ENCODE measurements around the gene ANKLE2. TPM values are rescaled to one million over a fixed set of nuclear protein-coding genes. Genes with fewer than 3 reads are reported as not detected.
"Not testable (repeated sequence)": the region's sequence is repeated elsewhere in the genome, so short reads cannot be mapped to it uniquely, and the experiment has no call there.

The ANKLE2 gene
- 39.1 and 39.4 TPM in 2 replicates for total RNA-seq (2014; rRNA removed; shearing (Covaris generic))
- 133 and 172 TPM in 2 replicates for polyA plus RNA-seq (2014; cell fraction: nucleus; rRNA removed)

DNA sequence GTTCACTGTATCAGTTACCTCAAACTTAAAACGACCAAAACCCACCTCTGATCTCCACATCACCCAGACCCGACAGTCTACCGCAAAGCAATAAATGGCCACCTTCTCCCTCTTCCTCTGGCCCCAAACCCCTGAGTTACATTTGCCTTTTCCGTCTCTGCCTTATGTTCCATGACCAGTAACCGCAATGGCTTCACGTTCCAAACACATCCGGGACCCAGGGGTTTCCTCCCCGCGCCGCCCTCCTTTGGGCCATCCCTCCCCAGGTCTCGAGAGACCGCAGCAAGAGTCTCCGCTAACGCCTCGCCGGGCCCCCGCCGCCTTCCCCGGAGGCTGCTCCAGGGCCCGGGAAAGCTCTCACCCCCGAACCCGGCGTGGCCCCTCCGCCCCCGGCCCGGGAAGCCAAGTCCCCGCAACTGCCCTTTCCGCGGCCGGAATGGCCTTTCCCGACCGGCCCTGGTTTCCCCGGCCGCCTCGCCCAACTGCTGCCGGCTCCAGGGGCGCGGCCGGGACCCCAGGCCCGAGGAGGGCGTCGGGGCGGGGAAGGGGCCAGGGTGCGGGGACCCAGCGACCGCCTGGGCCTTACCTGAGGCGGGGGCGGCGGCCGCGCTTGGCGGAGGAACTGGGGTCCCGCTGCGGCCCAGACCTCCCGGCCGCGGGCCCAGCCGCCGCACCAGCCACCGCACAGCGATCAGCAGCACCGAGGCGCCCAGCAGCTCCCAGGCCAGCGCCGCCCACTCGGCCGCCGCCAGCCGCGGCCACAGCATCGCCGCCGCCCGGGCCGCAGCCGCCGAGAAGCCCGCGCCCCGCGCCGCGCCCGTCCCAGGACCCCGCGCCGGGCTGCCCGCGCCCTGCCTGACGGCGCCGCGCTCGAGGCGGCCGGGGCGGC is at the start of gene ANKLE2:
TSS of gene ANKLE2 (minus strand) at position 801 of the 889 bp plus-strand sequence. CDS start at position 767, 34 bp downstream.
- peak; percentile 19 for DNase-seq (ENCODE audit: extremely low read depth, low read depth)

DNA sequence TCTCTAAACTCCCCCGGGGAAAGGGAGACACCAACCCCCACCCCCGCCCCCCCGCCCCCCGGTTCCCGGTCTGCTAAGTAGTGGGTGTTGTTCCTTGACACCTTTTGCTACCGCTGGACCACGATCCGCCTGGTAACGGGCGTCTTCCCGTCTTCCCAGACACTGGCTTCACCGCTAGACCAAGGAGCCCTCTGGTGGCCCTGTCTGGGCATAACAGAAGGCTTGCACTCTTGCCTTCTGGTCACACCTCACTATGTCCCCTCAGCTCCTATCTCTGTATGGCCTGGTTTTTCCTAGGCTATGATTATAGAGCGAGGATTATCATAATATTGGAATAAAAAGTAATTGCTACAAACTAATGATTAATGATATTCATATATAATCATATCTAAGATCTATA is 47.8 kb upstream of the ANKLE2 start:
- DNase-seq (ENCODE audit: extremely low read depth, low read depth): peak; percentile 33

DNA sequence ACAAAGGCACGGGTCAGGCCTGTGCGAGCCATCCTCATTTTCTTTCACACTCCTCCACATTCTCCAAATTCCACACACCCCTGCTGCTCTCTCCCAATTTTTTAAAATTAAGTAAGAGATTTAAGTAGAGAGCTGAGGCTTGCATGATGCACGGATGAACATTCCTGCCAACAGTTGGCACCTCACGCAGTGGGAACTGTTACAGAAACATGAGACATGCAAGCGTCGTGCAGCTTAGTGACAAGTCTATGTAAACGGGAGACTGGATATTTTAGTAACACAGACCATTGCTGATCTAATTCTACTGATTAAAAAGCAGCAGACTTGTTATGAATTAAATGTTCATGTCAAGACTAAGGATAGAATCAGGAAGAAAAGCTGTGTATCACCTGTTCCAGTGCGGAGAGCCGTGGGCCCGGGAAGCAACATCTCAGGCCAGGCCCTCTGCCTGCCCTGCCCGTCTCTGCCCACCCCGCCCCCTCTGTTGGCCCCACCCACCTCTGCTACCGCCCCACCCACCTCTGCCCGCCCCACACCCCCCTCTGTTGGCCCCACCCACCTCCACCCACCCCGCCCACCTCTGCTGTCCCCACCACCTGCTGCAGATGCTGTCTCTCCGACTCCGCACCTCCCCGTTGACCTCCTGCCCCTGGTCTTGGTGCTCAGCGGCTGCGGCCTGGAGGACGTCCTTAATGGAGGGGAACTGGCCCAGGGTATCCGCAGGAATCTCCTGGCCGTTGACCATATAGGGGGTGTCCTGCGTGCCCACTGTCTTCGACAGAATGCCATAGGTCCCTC is 45.9 kb upstream of the ANKLE2 start:
- no peak for DNase-seq (ENCODE audit: extremely low read depth, low read depth)

DNA sequence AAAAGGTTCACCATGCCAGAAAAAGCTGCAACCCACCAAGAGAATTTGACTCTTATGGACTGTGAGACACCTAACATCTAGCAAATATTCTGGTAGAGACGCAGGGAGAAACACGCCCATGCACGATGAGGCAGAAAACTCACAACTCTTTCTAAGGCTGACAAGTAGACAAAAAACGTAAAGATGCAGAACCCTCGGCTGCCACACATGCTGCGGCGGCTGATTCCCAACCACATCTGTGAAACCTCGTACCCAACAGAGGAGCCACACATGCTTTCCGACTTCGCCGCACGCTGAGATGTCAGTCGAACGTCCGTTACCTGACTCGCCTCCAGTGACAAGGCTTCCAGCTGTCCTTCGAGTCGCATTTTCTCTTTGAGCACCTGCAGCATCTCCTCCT is 45.2 kb upstream of the ANKLE2 start:
- DNase-seq (ENCODE audit: extremely low read depth, low read depth): no peak

DNA sequence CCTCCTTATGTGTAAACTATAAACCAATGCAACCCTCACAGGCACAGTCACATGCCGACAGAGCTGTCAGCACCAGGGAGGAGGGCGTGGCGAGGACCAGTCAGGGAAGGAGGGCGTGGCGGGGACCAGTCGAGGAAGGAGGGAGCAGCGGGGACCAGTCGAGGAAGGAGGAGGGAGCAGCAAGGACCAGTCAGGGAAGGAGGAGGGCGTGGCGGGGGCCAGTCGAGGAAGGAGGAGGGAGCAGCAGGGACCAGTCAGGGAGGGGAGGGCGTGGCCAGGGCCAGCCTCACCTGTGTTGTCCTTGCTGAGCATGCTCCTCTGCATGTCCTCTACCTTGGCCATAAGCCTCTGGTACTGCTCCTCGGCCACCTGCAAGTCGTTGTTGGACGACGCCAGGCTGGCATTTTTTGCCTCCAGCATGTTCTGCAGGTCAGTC is 42.8 kb upstream of the ANKLE2 start:
- DNase-seq (ENCODE audit: extremely low read depth, low read depth): no peak

DNA sequence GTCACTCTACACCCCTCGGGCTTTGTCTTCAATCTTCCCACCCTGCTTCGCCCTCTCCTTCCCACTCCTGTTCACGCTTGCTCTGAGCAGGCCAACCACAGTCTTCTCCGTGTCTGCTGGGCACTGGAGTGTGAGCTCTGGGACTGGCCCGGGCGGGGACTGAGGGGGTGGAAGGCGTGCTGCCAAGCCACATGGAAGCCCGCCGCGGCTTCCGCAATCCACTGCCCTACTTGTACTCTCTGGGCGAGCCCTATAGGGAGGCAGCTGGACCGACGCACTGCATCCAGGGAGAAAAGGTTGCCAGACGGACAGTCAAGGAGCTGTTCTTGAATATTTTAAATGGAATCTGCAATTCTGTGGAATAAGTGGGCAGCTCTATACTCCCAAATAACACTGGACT is 42.3 kb upstream of the ANKLE2 start:
- DNase-seq (ENCODE audit: extremely low read depth, low read depth): no peak

DNA sequence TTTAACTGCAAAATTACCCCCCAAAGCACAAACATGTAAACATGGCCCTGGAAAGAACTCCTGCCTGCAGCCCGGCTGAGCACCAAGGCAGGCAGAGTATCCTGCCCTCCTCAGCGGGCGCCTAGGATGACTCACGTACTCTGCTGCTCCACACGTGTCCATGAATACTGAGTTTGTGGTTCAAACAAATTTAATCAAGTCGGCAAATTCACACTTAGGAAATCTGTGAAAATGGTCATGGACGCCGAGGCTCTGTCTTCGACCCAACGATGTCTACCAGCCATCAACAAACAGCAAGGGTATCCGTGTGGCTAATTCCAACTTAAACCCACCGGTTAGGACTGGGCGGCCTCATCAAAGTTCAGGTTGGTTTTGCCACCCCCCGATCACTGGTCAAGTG is 41.5 kb upstream of the ANKLE2 start:
- DNase-seq (ENCODE audit: extremely low read depth, low read depth): no peak

DNA sequence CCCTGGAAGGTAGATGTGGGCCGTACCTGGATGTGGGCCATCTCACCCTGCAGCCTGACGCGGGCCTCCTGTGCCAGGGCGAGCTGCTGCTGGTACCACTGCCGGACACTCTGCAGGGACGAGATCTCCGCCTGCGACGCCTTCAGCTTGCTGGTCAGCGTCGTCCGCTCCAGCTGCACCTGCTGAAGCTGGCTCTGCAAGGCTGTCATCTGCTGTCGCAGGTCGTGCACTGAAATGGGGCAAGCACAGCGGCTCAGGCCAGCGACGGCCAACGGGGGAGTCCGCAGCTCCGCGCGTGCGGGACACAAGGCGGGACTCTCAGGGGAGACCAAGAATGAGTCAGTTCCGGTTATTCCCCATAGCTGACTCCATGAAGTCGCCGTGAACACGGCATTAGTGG is 40.1 kb upstream of the ANKLE2 start:
- DNase-seq (ENCODE audit: extremely low read depth, low read depth): no peak

DNA sequence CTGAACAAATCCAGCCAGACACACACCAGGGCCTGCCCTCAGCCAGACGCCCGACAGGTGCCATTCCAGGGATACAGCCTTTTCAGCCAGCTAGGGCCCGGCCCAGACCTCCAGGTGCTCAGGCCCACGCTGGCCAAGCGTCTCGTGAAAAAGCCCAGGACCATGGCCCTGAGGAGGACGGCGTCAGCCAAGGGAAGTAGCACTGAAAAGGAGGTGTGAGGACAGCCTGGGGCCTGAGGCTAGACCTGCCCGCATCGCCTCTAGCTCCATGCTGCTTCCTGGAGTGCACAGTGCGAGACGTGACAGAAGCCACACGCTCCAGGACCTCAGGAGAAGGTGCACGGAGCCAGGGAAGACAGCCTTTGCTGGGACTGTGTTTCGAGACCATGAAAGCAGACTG is 37.2 kb upstream of the ANKLE2 start:
- DNase-seq (ENCODE audit: extremely low read depth, low read depth): no peak

DNA sequence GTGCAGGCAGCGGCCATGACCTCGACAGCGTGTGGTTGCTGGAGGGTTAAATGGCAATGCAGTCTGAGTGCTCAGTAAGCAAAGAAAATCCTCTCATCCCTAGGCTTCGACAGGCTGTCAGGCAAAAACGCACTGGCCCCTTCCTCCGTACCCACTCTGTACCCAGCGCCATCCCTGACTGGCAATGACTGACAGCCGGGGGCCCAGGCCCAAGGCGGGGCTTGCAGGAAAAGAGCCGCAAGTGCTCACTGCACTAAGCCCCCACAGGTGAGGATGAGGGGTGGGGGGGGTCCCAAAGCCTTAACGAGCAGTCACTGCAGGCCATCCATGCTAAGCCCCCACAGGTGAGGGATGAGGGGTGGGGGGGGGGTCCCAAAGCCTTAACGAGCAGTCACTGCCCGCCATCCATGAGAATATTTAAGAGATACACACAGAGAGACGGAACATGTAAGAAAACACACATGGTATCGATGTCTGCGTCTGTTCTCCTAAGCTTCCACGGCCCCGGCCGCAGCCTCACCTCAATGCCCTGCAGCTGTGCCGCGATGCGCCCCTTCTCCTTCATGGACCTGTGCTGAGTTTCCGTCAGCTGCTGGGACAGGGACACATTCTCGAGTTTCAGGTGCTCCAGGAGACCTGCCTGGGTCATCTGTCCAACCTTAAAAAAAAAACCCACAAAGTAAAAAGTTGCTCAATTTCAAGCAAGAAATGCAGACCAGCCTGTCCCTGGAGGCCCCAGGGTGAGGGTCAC is 36.4 kb upstream of the ANKLE2 start:
- no peak for DNase-seq (ENCODE audit: extremely low read depth, low read depth)

DNA sequence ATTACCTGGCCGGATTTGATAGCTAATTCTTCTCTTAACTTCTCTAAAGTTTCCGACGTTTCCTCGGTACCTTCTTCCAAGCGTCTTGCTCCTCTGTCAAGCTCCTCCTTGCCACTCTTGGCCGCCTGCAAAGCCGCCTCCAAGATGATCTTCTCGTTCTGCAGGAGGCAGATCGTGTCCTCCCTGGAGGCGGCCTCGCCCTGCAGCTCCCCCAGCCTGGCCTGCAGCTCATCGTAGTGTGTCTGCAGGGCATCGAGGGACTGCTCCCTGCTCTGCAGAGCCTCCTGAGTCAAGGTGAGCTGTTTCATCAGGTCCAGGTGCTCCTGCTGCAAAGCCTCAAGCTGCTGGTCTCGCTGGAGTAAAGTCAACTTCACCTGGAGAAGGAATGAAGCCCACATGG is 34.2 kb upstream of the ANKLE2 start:
- DNase-seq (ENCODE audit: extremely low read depth, low read depth): no peak

DNA sequence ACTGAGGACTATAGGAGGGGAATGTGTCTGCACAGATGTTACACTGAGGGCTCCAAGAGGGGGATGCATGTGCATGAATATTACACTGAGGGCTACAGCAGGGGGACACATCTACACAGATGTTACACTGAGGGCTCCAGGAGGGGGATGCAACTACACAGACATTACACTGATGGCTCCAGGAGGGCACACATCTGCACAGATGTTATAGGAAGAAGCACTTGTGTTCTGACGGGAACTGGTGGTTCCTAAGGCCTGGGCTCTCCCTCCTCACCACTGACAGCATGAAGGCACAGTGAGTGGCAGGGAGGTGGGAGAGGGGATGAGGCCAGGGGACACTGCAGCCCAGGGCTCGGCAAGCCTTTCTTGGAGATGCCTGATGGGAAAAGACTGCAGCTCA is 30.3 kb upstream of the ANKLE2 start:
- DNase-seq (ENCODE audit: extremely low read depth, low read depth): not testable (repeated sequence)

DNA sequence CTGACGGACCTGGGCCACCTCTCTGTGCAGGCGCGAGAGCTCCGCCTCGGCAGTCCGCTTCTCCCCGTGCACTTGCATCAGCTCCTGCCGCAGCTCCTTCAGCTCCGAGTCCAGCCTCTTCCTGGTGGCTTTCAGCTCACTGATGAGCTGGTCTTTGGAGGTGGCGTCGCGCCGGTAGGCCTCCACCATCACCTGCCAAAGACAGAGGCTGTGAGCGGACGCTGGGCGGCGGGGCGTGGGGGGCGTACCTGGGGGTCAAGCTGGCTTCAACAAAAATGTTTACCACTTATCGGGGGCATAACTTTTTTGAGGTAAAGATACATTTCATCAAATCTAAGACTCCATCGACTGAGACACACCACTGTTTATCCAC is 27.5 kb upstream of the ANKLE2 start:
- DNase-seq (ENCODE audit: extremely low read depth, low read depth): no peak

DNA sequence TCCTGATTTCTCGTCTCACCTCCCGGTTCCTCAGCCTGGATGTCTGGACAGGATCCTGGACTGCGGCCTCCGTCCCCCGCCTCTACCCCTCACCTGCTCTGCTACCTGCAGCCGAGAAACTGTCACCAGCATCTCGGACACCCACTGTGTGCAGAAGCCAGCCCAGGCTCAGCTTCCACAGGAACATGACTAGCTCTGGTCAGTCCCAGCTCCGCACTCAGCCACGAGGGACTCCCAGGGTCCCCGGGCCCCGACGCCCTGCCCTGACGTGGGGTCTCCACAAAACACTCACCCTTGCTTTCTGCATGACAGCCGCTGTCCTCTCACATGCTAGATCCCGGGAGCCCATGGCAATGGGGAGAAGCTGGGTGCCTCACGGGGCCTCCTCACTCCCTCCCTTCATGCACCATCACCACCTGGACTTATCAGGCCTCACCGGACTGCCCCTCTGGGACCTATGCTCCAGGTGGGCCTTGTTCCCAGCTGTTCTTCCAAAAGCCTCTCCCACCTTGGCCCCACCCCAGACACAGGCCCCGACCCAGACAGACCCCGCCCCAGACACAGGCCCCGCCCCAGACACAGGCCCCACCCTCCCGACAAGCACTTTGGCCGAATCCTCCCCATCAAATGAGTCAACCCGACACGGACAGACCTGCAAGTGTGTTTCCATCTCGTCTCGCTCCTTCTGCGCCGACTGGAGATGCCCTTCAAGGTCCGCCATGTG is 26.9 kb upstream of the ANKLE2 start:
- no peak for DNase-seq (ENCODE audit: extremely low read depth, low read depth)

DNA sequence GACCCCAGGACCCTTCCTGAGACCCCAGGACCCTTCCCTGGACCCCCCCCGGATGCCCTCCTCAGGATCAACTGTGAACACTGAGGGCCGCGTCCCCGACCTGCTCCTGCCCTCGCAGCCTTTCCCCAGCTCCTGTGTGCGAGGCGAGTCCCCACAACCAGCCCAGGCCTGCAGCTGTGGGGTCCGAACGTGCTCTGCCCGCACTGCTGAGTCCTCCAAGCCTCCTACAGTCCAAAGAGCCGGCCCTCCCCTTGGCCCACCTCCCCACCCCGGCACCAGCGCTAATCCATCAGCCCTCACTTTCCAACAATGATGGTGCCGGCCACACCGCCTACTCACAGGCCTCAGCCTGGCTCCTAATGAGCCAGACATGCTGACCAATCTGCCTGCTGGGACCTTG is 26.2 kb upstream of the ANKLE2 start:
- DNase-seq (ENCODE audit: extremely low read depth, low read depth): no peak

DNA sequence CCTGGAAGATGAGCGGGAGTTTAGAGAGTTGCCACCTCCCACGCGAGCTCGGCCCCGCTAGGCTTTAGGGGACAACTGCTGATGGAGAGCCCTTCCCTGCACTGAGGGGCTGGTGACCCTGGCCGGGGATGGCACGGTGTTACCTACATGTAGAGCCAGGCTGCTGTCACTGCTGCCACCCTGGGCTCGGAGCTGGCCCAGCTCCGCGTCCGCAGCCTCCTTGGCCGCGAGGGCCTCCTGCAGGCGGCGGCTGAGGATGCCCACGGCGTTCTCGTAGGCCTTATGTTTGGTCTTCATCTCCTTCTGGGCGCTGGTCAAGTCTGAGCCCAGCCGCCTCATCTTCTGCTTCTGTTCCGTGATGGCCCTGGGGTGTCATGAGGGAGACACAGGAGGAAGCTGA is 24.6 kb upstream of the ANKLE2 start:
- no peak for DNase-seq (ENCODE audit: extremely low read depth, low read depth)

DNA sequence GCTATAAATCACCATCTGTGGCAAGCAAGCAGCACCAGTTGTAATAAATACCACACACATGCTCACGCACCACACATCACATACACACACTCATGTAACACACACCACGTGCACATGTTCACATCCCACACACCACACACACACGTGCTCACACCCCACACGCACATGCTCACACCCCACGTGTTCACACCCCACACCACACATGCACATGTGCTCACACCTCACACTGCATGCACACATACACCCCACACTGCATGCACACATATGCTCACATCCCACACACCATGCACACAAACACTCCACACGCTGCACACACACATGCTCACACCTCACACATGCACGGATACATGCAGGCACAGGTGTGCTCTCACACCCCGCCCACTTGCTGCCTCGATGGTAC is 22.9 kb upstream of the ANKLE2 start:
- DNase-seq (ENCODE audit: extremely low read depth, low read depth): no peak

DNA sequence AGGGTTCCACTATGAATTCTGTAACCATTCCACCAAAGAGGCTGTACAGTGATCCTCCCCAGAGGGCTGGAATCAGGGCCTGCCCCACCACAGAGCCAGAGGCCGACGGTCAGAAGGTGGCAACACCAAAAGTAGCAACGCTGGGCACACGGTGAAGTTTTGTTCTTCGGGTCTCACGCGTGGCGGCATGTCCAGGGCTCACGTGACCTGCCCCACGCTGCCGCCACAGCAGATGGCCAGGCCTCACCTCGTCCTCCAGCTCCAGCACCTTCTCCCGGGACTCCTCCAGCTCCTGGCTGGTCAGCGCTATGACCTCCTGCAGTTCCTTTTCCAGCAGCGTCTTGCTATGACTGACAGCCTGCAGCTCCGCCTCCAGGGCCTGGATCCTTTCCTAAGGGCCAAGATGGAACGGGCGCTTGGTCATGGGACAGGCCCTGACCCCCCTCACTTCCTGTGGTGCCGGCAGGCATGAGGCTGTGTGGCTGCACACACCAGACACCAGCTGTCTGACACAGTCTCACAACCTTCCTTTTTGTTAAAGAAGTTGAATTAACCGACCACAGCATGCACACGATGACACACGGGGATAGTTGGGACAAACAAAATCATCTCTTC is 22.4 kb upstream of the ANKLE2 start:
- DNase-seq (ENCODE audit: extremely low read depth, low read depth): no peak

DNA sequence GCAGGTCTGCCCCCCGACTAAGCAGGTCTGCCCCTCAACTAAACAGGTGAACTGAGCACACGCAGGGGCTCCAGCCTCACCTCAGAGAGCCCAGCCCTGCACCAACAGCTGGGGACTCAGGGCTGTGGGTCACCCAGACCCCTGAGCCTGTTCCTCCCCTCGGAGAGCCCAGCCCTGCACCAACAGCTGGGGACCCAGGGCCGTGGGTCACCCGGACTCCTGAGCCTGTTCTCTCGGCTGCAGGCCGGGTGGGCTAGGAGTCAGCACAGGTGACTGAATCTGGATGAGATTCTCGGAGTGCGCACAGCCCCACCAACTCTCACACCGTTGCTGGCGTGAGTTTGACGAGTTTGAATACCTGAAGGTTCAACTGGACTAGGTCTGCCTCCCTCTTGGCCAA is 20.3 kb upstream of the ANKLE2 start:
- DNase-seq (ENCODE audit: extremely low read depth, low read depth): no peak

DNA sequence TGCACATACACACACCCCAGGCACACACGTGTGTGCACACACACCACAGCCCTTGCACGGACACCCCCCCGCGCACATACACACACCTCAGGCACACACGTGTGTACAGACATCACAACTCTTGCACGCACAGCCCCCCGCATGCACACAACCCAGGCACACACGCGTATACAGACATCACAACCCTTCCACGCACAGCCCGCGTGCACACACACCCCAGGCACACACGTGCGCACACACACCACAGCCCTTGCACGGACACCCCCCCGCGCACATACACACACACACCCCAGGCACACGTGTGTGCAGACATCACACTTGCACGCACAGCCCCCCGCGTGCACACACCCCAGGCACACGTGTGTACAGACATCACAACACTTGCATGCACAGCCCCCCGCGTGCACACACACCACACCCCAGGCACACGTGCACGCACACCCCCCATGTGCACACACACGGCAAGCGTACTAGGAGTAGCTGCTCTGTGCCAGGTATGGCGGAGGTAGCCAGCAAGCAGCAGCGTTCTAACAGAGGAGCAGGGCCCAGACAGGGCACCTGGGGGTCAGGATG is 18.2 kb upstream of the ANKLE2 start:
- DNase-seq (ENCODE audit: extremely low read depth, low read depth): no peak
